ENCODE measurements around the gene GRHL3. TPM values are rescaled to one million over a fixed set of nuclear protein-coding genes. Genes with fewer than 3 reads are reported as not detected.

Gene GRHL3
- total RNA-seq, 1 experiment from 2014 or later: 1.1 TPM

- no peaks in the 10 kb centered on the region for H3K4me1 ChIP-seq (replicated peaks; ENCODE audit: insufficient read depth)
- no peak for DNase-seq
- H2AFZ ChIP-seq: no peak overlapping the region
- no peak overlapping the region for H3K27ac ChIP-seq
- intact Hi-C loops (cut with micrococcal nuclease; ENCODE audit: unreplicated experiment): no loop called here
- H3K36me3 ChIP-seq (ENCODE audit: low read depth): no peaks in the 10 kb centered on the region
- no peak overlapping the region for H3K4me3 ChIP-seq
- H4K20me1 ChIP-seq (ENCODE audit: insufficient read depth): no peaks in the 10 kb centered on the region
- H3K27me3 ChIP-seq (ENCODE audit: insufficient read depth, low read depth): no peaks in the 10 kb centered on the region
- H3K4me2 ChIP-seq: no peak overlapping the region
- no TSS peak for BruUV-seq (replicated peaks)
- POLR2A ChIA-PET (ENCODE audit: unreplicated experiment): no interaction called here
- CTCF ChIA-PET: interaction anchor here (1.2 kb wide), 1 partner anchor 10 kb away, joined by 3 read pairs; no protein-coding TSS in a partner anchor
- H3F3A ChIP-seq (ENCODE audit: insufficient read depth, low read depth): 0 out of 2 replicates have a peak, but pooled peaks cover 3% of the 10 kb centered on the region
- H3K9me2 ChIP-seq (ENCODE audit: insufficient read depth): no peaks in the 10 kb centered on the region
- H3K79me2 ChIP-seq (ENCODE audit: low read depth): no peaks in the 10 kb centered on the region
- no peaks in the 10 kb centered on the region for H3K9me3 ChIP-seq (ENCODE audit: insufficient read depth, low read depth)
- TF ChIP-seq CTCF (conservative IDR thresholded peaks at IDR 0.05): no peak
Measured at GRCh38 chr1:24403806-24404205, 84.6 kb downstream of the GRHL3 start.

Other genes starting within 250 kb of the GRHL3 start
- 11.9 and 14.5 TPM in 2 replicates for gene MYOM3, start 207.2 kb upstream of the GRHL3 start, total RNA-seq (2021)
- gene IL22RA1, start 176.2 kb upstream of the GRHL3 start, total RNA-seq (2021): 4.2 and 5.0 TPM in 2 replicates
- 5.5 and 8.1 TPM in 2 replicates for gene IFNLR1, start 132.1 kb upstream of the GRHL3 start, total RNA-seq (2021)
- 8.3 and 11.4 TPM in 2 replicates for gene STPG1, start 94.4 kb downstream of the GRHL3 start, total RNA-seq (2021)
- gene NIPAL3, start 96.4 kb downstream of the GRHL3 start, total RNA-seq (2021): 34.7 and 42.0 TPM in 2 replicates
- gene RCAN3, start 183.5 kb downstream of the GRHL3 start, total RNA-seq (2021): 21.9 and 27.4 TPM in 2 replicates
- gene NCMAP, start 236.7 kb downstream of the GRHL3 start, total RNA-seq (2021): 0.20 and 0.50 TPM in 2 replicates

Measured in PC-9 (cell line).